ENCODE results near the gene LIN37.

The LIN37 gene

GRCh38 chr19:35730326-35730725 is 18.1 kb upstream of the LIN37 start:
- no peaks in the 10 kb centered on the region for H3K9me3 ChIP-seq (ENCODE audit: control insufficient read depth in 1 of 2, low read length in 2 of 2)
- no peak overlapping the region for H3K4me3 ChIP-seq (ENCODE audit: low read depth in 1 of 2, low read length in 2 of 2)
- H3K27me3 ChIP-seq (ENCODE audit: low read depth, low read length) = no peaks in the 10 kb centered on the region
- H3K4me1 ChIP-seq (ENCODE audit: control insufficient read depth in 1 of 2, insufficient read depth in 2 of 2, low read length in 2 of 2) = no peaks in the 10 kb centered on the region
- H3K27ac ChIP-seq (ENCODE audit: low read length) = no peak overlapping the region
- H3K36me3 ChIP-seq (ENCODE audit: control insufficient read depth in 1 of 2, insufficient read depth in 2 of 2, low read length in 2 of 2) = peaks cover 65 to 96% of the 10 kb centered on the region in 2 donors

- H3K36me3 ChIP-seq (ENCODE audit: control insufficient read depth in 1 of 2, insufficient read depth in 2 of 2, low read length in 2 of 2) = peaks cover 58 to 90% of the 10 kb centered on the region in 2 donors
- no peaks in the 10 kb centered on the region for H3K4me1 ChIP-seq (ENCODE audit: control insufficient read depth in 1 of 2, insufficient read depth in 2 of 2, low read length in 2 of 2)
- no peak overlapping the region for H3K4me3 ChIP-seq (ENCODE audit: low read depth in 1 of 2, low read length in 2 of 2)
- H3K27me3 ChIP-seq (ENCODE audit: low read depth, low read length) = no peaks in the 10 kb centered on the region
- H3K9me3 ChIP-seq (ENCODE audit: control insufficient read depth in 1 of 2, low read length in 2 of 2) = no peaks in the 10 kb centered on the region
- no peak overlapping the region for H3K27ac ChIP-seq (ENCODE audit: low read length)
Observed at GRCh38 chr19:35731353-35731752, 17.0 kb upstream of the LIN37 start.

GRCh38 chr19:35731779-35732405 is 16.5 kb upstream of the LIN37 start:
- no peak overlapping the region for H3K4me3 ChIP-seq (ENCODE audit: low read depth in 1 of 2, low read length in 2 of 2)
- H3K36me3 ChIP-seq (ENCODE audit: control insufficient read depth in 1 of 2, insufficient read depth in 2 of 2, low read length in 2 of 2) = peaks cover 55 to 90% of the 10 kb centered on the region in 2 donors
- H3K27me3 ChIP-seq (ENCODE audit: low read depth, low read length) = no peaks in the 10 kb centered on the region
- H3K4me1 ChIP-seq (ENCODE audit: control insufficient read depth in 1 of 2, insufficient read depth in 2 of 2, low read length in 2 of 2) = no peaks in the 10 kb centered on the region
- H3K9me3 ChIP-seq (ENCODE audit: control insufficient read depth in 1 of 2, low read length in 2 of 2) = no peaks in the 10 kb centered on the region
- H3K27ac ChIP-seq (ENCODE audit: low read length) = no peak overlapping the region

GRCh38 chr19:35732540-35733179 is 15.7 kb upstream of the LIN37 start:
- Histone ChIP-seq H3K9me3 (ENCODE audit: control insufficient read depth in 1 of 2, low read length in 2 of 2) (no peaks in the 10 kb centered on the region), H3K4me3 (ENCODE audit: low read depth in 1 of 2, low read length in 2 of 2) (no peak overlapping the region), H3K27me3 (ENCODE audit: low read depth, low read length) (no peaks in the 10 kb centered on the region), H3K4me1 (ENCODE audit: control insufficient read depth in 1 of 2, insufficient read depth in 2 of 2, low read length in 2 of 2) (no peaks in the 10 kb centered on the region), H3K27ac (ENCODE audit: low read length) (no peak overlapping the region), H3K36me3 (ENCODE audit: control insufficient read depth in 1 of 2, insufficient read depth in 2 of 2, low read length in 2 of 2) (peaks cover 50 to 88% of the 10 kb centered on the region in 2 donors)

GRCh38 chr19:35733180-35734125 is 14.9 kb upstream of the LIN37 start:
- H3K4me1 ChIP-seq (ENCODE audit: control insufficient read depth in 1 of 2, insufficient read depth in 2 of 2, low read length in 2 of 2) = no peaks in the 10 kb centered on the region
- no peaks in the 10 kb centered on the region for H3K27me3 ChIP-seq (ENCODE audit: low read depth, low read length)
- no peak overlapping the region for H3K4me3 ChIP-seq (ENCODE audit: low read depth in 1 of 2, low read length in 2 of 2)
- H3K36me3 ChIP-seq (ENCODE audit: control insufficient read depth in 1 of 2, insufficient read depth in 2 of 2, low read length in 2 of 2) = peaks cover 52 to 88% of the 10 kb centered on the region in 2 donors
- H3K9me3 ChIP-seq (ENCODE audit: control insufficient read depth in 1 of 2, low read length in 2 of 2) = no peaks in the 10 kb centered on the region
- H3K27ac ChIP-seq (ENCODE audit: low read length) = no peak overlapping the region

GRCh38 chr19:35734273-35734672 is 14.1 kb upstream of the LIN37 start:
- H3K27me3 ChIP-seq (ENCODE audit: low read depth, low read length) = no peaks in the 10 kb centered on the region
- no peak overlapping the region for H3K27ac ChIP-seq (ENCODE audit: low read length)
- H3K36me3 ChIP-seq (ENCODE audit: control insufficient read depth in 1 of 2, insufficient read depth in 2 of 2, low read length in 2 of 2) = peaks cover 48 to 87% of the 10 kb centered on the region in 2 donors
- H3K4me3 ChIP-seq (ENCODE audit: low read depth in 1 of 2, low read length in 2 of 2) = no peak overlapping the region
- no peaks in the 10 kb centered on the region for H3K9me3 ChIP-seq (ENCODE audit: control insufficient read depth in 1 of 2, low read length in 2 of 2)
- no peaks in the 10 kb centered on the region for H3K4me1 ChIP-seq (ENCODE audit: control insufficient read depth in 1 of 2, insufficient read depth in 2 of 2, low read length in 2 of 2)

- H3K4me1 ChIP-seq (ENCODE audit: control insufficient read depth in 1 of 2, insufficient read depth in 2 of 2, low read length in 2 of 2) = peaks cover 3 to 5% of the 10 kb centered on the region in 2 donors
- H3K36me3 ChIP-seq (ENCODE audit: control insufficient read depth in 1 of 2, insufficient read depth in 2 of 2, low read length in 2 of 2) = peaks cover 45 to 81% of the 10 kb centered on the region in 2 donors
Observed at GRCh38 chr19:35734889-35735288, 13.5 kb upstream of the LIN37 start.

GRCh38 chr19:35736913-35737886 is 11.2 kb upstream of the LIN37 start:
- Histone ChIP-seq H3K27me3 (ENCODE audit: low read depth, low read length) (no peaks in the 10 kb centered on the region), H3K27ac (ENCODE audit: low read length) (no peak overlapping the region), H3K4me3 (ENCODE audit: low read depth in 1 of 2, low read length in 2 of 2) (no peak overlapping the region), H3K9me3 (ENCODE audit: control insufficient read depth in 1 of 2, low read length in 2 of 2) (no peaks in the 10 kb centered on the region), H3K4me1 (ENCODE audit: control insufficient read depth in 1 of 2, insufficient read depth in 2 of 2, low read length in 2 of 2) (peaks cover 4 to 11% of the 10 kb centered on the region in 2 donors), H3K36me3 (ENCODE audit: control insufficient read depth in 1 of 2, insufficient read depth in 2 of 2, low read length in 2 of 2) (peaks cover 32 to 62% of the 10 kb centered on the region in 2 donors)

More at GRCh38 chr19:35734889-35735288, 13.5 kb upstream of the LIN37 start:
- Histone ChIP-seq H3K4me3 (ENCODE audit: low read depth in 1 of 2, low read length in 2 of 2) (no peak overlapping the region), H3K27ac (ENCODE audit: low read length) (no peak overlapping the region), H3K9me3 (ENCODE audit: control insufficient read depth in 1 of 2, low read length in 2 of 2) (no peaks in the 10 kb centered on the region), H3K27me3 (ENCODE audit: low read depth, low read length) (no peaks in the 10 kb centered on the region)

- H3K27me3 ChIP-seq (ENCODE audit: low read depth, low read length) = no peaks in the 10 kb centered on the region
- no peak overlapping the region for H3K4me3 ChIP-seq (ENCODE audit: low read depth in 1 of 2, low read length in 2 of 2)
- no peaks in the 10 kb centered on the region for H3K9me3 ChIP-seq (ENCODE audit: control insufficient read depth in 1 of 2, low read length in 2 of 2)
- peaks cover 4 to 11% of the 10 kb centered on the region in 2 donors for H3K4me1 ChIP-seq (ENCODE audit: control insufficient read depth in 1 of 2, insufficient read depth in 2 of 2, low read length in 2 of 2)
- peaks cover 32 to 57% of the 10 kb centered on the region in 2 donors for H3K36me3 ChIP-seq (ENCODE audit: control insufficient read depth in 1 of 2, insufficient read depth in 2 of 2, low read length in 2 of 2)
- no peak overlapping the region for H3K27ac ChIP-seq (ENCODE audit: low read length)
Observed at GRCh38 chr19:35738021-35738886, 10.1 kb upstream of the LIN37 start.

GRCh38 chr19:35738887-35739229 is 9.5 kb upstream of the LIN37 start:
- H3K4me3 ChIP-seq (ENCODE audit: low read depth in 1 of 2, low read length in 2 of 2) = no peak overlapping the region
- no peaks in the 10 kb centered on the region for H3K9me3 ChIP-seq (ENCODE audit: control insufficient read depth in 1 of 2, low read length in 2 of 2)
- no peaks in the 10 kb centered on the region for H3K27me3 ChIP-seq (ENCODE audit: low read depth, low read length)
- no peak overlapping the region for H3K27ac ChIP-seq (ENCODE audit: low read length)
- H3K4me1 ChIP-seq (ENCODE audit: control insufficient read depth in 1 of 2, insufficient read depth in 2 of 2, low read length in 2 of 2) = peaks cover 4 to 13% of the 10 kb centered on the region in 2 donors
- peaks cover 30 to 53% of the 10 kb centered on the region in 2 donors for H3K36me3 ChIP-seq (ENCODE audit: control insufficient read depth in 1 of 2, insufficient read depth in 2 of 2, low read length in 2 of 2)

Measured in muscle layer of duodenum (tissue), 2 donors.